Neuron (in vitro differentiated cells): ENCODE data around the gene NARS2.

Source experiments
- H2AFZ ChIP-seq: one replicate; pipeline ENCODE4 v1.6.1; 2013; ENCODE audit warnings: low read depth, mild to moderate bottlenecking, inconsistent platforms, low read length, moderate library complexity
- H3K27me3 ChIP-seq: one replicate; pipeline ENCODE4 v1.6.1; 2013; ENCODE audit warnings: low read length; ENCODE audit not compliant: insufficient read depth
- H3K36me3 ChIP-seq: one replicate; pipeline ENCODE4 v1.6.1; 2013; ENCODE audit warnings: low read length; ENCODE audit not compliant: insufficient read depth
- H3K4me1 ChIP-seq: one replicate; pipeline ENCODE4 v1.6.1; 2013; ENCODE audit warnings: low read length; ENCODE audit not compliant: insufficient read depth
- H3K4me3 ChIP-seq: 2 replicates; pipeline ENCODE4 v1.5.1; 2013; ENCODE audit warnings: mild to moderate bottlenecking, low read length, moderate library complexity
- H3K9me3 ChIP-seq: one replicate; pipeline ENCODE4 v1.6.1; 2013; ENCODE audit warnings: low read length

NARS2 gene

DNA sequence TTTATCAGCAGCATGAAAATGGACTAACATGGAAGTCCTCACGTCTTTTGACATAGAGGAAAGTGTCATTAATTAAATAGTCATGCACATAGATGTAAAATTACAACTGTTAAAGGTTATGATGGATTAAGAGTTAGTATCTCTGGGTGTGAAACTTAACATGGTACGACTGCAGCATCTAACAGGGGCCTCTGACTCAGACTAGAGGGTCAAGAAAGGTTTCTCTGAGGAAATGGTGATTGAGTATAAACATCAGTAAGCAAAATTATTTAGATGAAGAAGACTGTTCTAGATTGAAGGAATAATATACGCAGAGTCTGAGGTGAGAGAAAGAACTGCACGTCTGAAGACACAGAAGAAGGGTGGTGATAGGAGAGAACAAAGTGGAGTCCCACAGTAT lies 114.9 kb downstream of the NARS2 start:
- Histone ChIP-seq H3K4me1 (no peaks in the 10 kb centered on the region), H3K4me3 (no peak overlapping the region), H2AFZ (no peak overlapping the region), H3K27me3 (no peaks in the 10 kb centered on the region), H3K36me3 (peaks cover 33% of the 10 kb centered on the region), H3K9me3 (no peaks in the 10 kb centered on the region)

DNA sequence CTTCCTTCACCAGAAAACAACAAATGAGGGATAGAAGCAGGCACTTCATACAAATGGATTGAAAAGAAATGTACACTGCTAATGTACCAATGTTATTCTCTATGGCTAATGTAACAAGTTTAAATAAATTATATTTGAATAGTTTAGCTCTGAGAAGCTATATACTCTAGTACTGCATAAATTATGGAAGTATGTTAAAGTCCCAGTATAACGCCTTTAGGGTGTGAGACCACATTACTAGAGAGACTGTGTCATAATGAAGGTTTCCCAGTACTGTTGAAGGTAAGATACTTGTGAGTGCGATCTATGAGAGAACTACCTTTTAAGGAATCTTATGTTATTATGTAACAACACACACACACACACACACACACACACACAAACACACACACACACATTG lies 117.2 kb downstream of the NARS2 start:
- no peaks in the 10 kb centered on the region for H3K4me1 ChIP-seq
- H2AFZ ChIP-seq = no peak overlapping the region
- H3K4me3 ChIP-seq = no peak overlapping the region
- no peaks in the 10 kb centered on the region for H3K27me3 ChIP-seq
- H3K9me3 ChIP-seq = no peaks in the 10 kb centered on the region
- H3K36me3 ChIP-seq = peaks cover 25% of the 10 kb centered on the region

DNA sequence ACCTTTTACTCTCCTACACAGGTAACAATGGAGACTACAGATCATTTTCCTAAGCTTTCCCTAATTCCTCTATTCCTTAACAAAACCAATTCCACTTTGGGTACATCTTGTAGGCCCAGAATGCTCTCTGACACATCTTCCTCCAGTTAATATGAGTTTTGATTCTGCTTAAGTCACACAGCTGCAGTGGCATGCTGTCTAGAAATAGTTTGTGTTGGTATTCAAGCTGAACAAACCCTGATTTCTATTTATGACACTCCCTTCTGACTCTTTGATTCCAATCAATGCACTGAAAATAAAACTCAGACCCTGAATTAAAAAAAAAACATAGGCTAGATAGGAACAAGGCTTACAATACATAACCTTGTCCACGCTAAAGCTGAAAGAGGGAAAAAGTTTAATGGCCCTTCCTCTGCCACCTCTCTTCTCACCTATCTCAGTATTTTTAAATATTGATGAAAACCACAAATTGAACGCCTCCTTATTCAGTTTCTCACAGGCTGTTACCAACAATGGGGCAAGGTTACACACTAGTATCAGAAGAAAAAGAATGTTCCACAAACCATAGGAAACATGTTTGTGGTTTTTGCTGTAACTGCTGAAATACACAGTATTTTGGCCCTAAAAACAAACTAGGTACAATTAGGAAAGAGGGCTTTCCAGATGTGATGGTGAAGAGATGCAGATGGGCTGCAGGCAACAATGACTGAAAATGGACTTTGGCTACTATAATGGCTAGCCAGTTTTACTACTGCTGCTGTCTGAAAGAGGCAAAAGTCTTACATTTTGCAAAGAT lies 121.3 kb downstream of the NARS2 start:
- peaks cover 6% of the 10 kb centered on the region for H3K36me3 ChIP-seq
- no peaks in the 10 kb centered on the region for H3K4me1 ChIP-seq
- no peaks in the 10 kb centered on the region for H3K27me3 ChIP-seq
- H3K4me3 ChIP-seq = no peak overlapping the region
- H2AFZ ChIP-seq = no peak overlapping the region
- no peaks in the 10 kb centered on the region for H3K9me3 ChIP-seq

DNA sequence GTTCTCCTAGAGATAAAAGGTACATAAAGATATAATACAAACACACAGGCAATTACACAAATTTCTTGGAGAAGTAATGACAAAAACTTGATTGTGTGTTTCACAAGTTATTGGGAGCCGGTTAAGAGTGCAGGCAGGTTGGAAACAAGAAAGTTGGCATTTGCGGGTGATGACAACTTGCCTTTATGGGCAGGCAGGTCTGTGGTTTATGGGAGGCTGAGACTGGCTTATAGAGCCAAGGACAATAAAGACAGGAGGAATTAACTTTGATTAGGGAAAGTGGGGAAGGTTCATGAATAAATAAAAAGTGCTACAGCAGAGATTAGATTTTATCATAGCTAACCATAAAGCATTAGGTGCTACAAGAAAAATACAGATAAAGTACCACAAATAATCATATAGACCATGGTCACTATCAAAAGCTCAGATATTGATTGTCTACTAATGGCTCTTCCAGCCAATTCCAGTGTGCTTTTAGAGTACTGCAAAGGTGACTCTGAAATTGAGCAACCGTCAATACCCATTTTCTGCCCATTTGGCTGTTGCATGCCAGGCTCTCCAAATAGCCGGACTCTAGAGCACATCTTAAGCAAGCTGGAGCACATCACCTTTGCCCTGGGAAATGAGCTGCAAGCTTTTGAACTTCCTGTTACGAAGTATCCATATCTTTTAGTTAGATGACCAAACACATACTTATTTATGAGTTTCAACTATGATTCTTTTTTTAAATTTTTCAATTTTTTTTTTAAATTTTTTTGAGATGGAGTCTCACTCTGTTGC lies 123.1 kb downstream of the NARS2 start:
- H2AFZ ChIP-seq = no peak overlapping the region
- no peaks in the 10 kb centered on the region for H3K27me3 ChIP-seq
- H3K9me3 ChIP-seq = no peaks in the 10 kb centered on the region
- no peak overlapping the region for H3K4me3 ChIP-seq
- H3K4me1 ChIP-seq = no peaks in the 10 kb centered on the region
- no peaks in the 10 kb centered on the region for H3K36me3 ChIP-seq

DNA sequence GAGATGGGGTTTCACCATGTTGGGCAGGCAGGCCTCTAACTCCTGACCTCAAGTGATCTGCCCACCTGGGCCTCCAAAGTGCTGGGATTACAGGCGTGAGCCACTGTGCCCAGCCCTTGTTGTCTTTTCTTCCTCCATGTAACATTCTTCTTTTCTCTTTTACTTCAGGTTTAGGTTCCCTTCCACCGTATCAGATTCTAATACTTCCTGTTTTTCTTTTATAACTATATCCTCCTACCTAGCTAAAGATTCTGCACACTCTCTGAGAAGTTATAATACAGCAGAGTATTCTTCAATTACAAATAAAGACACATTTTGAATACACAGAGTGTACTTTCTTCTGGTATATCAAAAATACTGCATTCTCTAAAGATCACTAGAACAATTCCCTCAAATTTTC lies 123.8 kb downstream of the NARS2 start:
- no peak overlapping the region for H2AFZ ChIP-seq
- H3K4me1 ChIP-seq = no peaks in the 10 kb centered on the region
- H3K27me3 ChIP-seq = no peaks in the 10 kb centered on the region
- no peaks in the 10 kb centered on the region for H3K9me3 ChIP-seq
- H3K36me3 ChIP-seq = no peaks in the 10 kb centered on the region
- no peak overlapping the region for H3K4me3 ChIP-seq

DNA sequence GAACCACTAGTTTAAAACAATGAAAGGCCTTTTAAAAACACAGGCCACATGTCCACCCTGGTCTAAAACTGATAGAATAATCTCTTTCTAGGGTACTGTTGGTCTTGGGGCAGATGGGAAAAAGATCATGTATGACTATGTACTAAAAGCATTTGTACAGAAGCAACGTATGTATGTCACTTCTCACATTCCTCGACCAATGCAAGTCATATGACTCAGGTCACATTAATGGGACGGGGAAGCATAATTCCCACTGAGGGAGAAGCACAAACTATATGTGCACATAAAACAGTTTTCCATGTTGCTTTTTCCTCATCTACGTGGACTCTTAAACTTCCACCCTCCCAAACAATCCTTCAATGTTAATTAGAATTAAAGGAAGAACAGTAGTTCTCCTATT lies 124.8 kb downstream of the NARS2 start:
- Histone ChIP-seq H3K4me3 (no peak overlapping the region), H2AFZ (no peak overlapping the region), H3K36me3 (no peaks in the 10 kb centered on the region), H3K9me3 (no peaks in the 10 kb centered on the region), H3K4me1 (no peaks in the 10 kb centered on the region), H3K27me3 (no peaks in the 10 kb centered on the region)

DNA sequence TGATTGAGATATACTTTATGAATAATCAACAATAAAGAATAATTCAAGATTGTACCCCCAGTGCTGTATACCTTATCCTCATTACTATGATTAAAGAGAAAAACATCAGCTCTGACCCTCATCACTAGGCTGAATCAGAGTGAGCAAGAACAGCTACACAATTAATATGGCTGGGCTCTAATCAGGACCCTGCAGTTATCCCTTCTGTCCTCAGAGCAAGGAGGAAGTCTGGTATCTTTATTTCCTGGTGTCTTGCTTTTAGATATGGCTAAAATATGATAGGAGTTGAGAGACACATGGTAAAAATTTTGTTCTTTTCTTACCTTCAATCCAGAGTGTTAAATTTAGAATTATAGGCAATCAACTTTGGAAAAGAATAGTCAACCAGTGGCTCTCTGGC lies 128.5 kb downstream of the NARS2 start:
- Histone ChIP-seq H2AFZ (no peak overlapping the region), H3K4me3 (no peak overlapping the region), H3K27me3 (no peaks in the 10 kb centered on the region), H3K36me3 (peaks cover 16% of the 10 kb centered on the region), H3K4me1 (no peaks in the 10 kb centered on the region), H3K9me3 (no peaks in the 10 kb centered on the region)

DNA sequence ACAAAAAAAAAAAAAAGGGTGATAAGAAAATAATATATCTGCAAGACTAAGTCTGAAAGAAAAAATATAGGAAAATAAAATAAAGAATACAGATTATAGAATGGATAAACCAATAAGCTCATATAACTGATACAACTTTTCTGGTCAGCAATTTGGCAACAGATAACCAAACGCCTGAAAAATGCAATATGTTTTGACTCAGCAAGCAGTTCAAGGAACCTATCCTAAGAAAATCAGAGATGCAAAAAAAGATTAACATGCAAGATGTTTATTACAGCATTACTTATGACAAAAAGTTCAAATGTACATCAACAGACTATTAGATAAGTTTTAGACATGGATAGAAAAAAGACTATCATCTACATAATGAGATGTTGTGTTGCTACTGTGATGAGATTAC lies 129.9 kb downstream of the NARS2 start:
- Histone ChIP-seq H3K4me3 (no peak overlapping the region), H2AFZ (no peak overlapping the region), H3K27me3 (no peaks in the 10 kb centered on the region), H3K9me3 (no peaks in the 10 kb centered on the region), H3K36me3 (peaks cover 16% of the 10 kb centered on the region), H3K4me1 (no peaks in the 10 kb centered on the region)

DNA sequence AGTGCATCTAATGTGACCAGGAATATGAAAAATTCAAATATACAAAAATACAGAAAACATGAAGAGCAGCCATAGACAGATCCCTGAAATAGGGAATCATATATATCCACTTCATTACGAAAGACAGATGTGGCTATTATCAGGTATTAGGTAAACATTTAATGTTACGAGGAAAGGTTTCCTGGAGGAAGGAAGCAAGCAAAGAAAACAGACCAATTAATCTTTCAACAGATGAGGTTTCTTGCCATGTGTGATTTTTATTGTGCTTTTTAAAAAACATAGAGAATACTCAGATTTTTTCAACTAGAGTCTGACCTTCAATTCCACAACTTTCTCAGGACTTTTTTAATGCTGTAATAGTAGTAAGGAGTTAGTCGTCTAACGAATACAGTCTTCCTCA lies 132.7 kb downstream of the NARS2 start:
- Histone ChIP-seq H3K27me3 (no peaks in the 10 kb centered on the region), H3K36me3 (peaks cover 16% of the 10 kb centered on the region), H3K9me3 (no peaks in the 10 kb centered on the region), H3K4me1 (no peaks in the 10 kb centered on the region), H2AFZ (no peak overlapping the region), H3K4me3 (no peak overlapping the region)

DNA sequence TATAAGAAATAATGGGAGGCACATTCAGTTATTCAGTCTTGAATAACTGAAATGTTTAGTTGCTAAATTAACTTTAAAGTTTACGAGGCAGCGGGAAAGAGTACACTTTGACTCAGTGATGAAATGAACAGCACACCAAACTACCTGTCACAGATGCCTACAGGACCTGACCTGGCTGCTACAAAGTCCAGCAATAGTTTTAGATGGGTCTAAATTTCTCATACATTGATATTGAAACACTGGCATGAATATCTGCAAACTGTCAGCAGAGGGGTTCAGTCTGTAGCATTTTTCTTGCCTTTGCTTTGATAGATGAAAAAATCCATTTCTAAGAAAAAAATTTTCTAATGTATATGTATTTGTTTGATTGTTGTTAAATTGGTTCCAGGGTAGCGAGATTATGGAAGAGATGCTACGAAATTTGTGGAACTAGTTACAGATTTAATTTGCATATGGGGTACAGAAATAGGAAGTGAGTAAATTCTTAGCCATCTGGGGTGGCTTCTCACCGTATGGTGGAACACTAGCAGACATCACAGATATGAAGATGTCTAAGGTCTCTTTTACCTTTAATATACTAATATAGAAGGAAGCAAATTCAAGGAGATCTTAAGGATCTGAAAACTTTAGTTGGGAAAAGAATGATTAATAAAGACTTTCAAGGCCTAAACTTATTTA lies 136.2 kb downstream of the NARS2 start:
- H3K9me3 ChIP-seq = no peaks in the 10 kb centered on the region
- no peak overlapping the region for H2AFZ ChIP-seq
- H3K4me3 ChIP-seq = no peak overlapping the region
- peaks cover 17% of the 10 kb centered on the region for H3K36me3 ChIP-seq
- H3K27me3 ChIP-seq = no peaks in the 10 kb centered on the region
- no peaks in the 10 kb centered on the region for H3K4me1 ChIP-seq

DNA sequence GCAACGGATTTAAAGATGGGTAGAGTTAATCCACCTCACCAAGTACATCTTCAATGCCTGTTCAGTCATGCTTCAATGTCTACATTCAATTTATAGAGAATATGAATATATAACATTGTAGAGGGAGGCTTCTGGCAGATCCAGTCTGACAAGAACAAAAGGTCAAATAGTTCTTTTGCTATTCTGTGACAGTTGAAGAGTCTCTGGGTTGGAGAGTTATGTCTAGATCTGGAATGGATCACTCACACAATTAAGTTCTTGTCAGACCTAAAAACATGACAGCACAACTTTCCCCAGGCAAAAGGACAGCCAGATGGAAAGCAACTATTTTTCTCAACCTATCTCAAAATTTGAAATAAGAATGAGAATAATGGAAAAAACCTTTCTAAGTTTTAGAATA lies 141.7 kb downstream of the NARS2 start:
- no peak overlapping the region for H3K4me3 ChIP-seq
- peaks cover 4% of the 10 kb centered on the region for H3K36me3 ChIP-seq
- H3K27me3 ChIP-seq = no peaks in the 10 kb centered on the region
- H3K4me1 ChIP-seq = no peaks in the 10 kb centered on the region
- no peaks in the 10 kb centered on the region for H3K9me3 ChIP-seq
- no peak overlapping the region for H2AFZ ChIP-seq

DNA sequence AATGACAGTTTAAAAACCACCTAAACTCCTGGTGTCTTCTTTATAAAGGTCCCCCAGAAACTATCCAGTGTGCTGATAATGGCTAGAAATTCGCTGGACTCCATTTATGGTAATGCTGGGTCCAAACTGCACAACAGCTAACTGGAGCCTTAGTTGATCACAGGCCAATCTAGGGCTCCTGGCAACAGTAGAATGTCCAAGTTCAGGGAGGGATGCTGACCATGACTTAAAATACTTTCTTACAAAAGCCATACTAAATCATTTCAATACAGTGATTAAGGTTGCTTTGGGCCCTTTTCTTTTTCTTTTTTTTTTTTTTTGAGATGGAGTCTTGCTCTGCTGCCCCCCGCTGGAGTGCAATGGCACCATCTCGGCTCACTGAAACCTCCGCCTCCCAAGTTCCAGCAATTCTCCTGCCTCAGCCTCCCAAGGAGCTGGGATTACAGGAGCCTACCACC lies 142.6 kb downstream of the NARS2 start:
- Histone ChIP-seq H3K27me3 (no peaks in the 10 kb centered on the region), H3K4me1 (no peaks in the 10 kb centered on the region), H3K4me3 (no peak overlapping the region), H3K9me3 (no peaks in the 10 kb centered on the region), H3K36me3 (peaks cover 4% of the 10 kb centered on the region), H2AFZ (no peak overlapping the region)

DNA sequence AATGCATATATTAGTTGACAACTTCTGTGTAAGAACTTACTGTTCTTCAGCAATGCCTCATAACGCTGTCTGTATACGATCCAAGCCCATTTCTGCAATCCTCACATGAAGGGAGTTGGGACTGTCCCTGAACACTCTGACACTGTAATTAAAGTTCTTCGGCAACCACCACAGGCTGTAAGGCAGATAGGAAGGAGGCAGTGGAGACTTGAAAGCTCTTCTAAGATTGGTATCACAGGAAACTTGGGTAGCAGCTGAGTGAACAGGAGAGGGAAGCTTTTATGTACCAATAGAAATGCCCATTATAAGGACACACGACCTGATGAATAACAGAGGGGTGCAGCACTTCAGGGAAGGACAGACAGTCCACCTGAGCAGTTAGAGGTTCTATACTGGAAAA lies 145.0 kb downstream of the NARS2 start:
- Histone ChIP-seq H2AFZ (no peak overlapping the region), H3K4me1 (no peaks in the 10 kb centered on the region), H3K9me3 (no peaks in the 10 kb centered on the region), H3K27me3 (no peaks in the 10 kb centered on the region), H3K4me3 (no peak overlapping the region), H3K36me3 (no peaks in the 10 kb centered on the region)
